Effector memory CD4-positive, alpha-beta T cell (primary cell): Measurements from ENCODE around the gene VGLL4.

Experiments used
- DNase-seq, 3 donors: peaks; one replicate each; pipeline ENCODE4 v3.0.0-alpha.2; 2020
- H3K27ac ChIP-seq: 2 replicates; pipeline ENCODE4 v1.7.0; 2013; ENCODE audit warnings: mild to moderate bottlenecking, low read length, moderate library complexity; ENCODE audit not compliant: insufficient read depth, poor library complexity, severe bottlenecking
- H3K27me3 ChIP-seq: replicated peaks from 2 replicates; pipeline ENCODE4 v1.7.0; 2013; ENCODE audit warnings: mild to moderate bottlenecking, low read length; ENCODE audit not compliant: insufficient read depth, control insufficient read depth, poor library complexity, severe bottlenecking
- H3K36me3 ChIP-seq: 2 replicates; pipeline ENCODE4 v1.7.0; 2013; ENCODE audit warnings: mild to moderate bottlenecking, low read length, moderate library complexity; ENCODE audit not compliant: control insufficient read depth, insufficient read depth
- H3K4me1 ChIP-seq: 2 replicates; pipeline ENCODE4 v1.7.0; 2013; ENCODE audit warnings: low read length, mild to moderate bottlenecking; ENCODE audit not compliant: control insufficient read depth, insufficient read depth, poor library complexity, severe bottlenecking
- H3K4me3 ChIP-seq: 2 replicates; pipeline ENCODE4 v1.7.0; 2013; ENCODE audit warnings: low read length, low read depth, mild to moderate bottlenecking; ENCODE audit not compliant: insufficient read depth, poor library complexity, severe bottlenecking
- H3K9me3 ChIP-seq: 2 replicates; pipeline ENCODE4 v1.7.0; 2013; ENCODE audit warnings: mild to moderate bottlenecking, low read length, moderate library complexity; ENCODE audit not compliant: control insufficient read depth

Gene VGLL4

DNA sequence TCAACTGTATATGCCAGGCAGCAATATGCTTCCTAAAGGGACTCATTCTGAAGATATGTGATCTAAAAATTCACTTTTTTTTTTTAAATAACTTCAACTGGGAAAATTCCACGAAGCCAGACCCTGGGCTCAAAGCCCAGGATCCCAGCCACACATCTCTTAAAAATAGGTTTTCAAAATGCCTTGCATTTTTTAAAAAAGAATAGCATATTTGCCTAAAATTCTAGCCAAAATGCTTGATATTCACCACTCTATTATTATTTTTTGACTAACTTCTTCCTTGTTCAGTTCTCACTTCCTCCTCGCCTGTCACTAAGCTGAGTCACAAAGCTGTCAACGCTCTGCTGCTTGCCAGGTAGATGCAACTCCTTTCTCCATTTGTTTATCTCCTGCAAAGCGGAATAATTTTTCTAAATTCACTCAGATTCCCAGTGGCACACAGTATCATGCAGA is 28.0 kb upstream of the VGLL4 start:
- H3K36me3 ChIP-seq: no peaks in the 10 kb centered on the region
- H3K4me1 ChIP-seq: no peaks in the 10 kb centered on the region
- no peak overlapping the region for H3K27ac ChIP-seq
- no peak overlapping the region for H3K4me3 ChIP-seq
- H3K27me3 ChIP-seq: no peaks in the 10 kb centered on the region
- no peak for DNase-seq
- H3K9me3 ChIP-seq: no peaks in the 10 kb centered on the region

DNA sequence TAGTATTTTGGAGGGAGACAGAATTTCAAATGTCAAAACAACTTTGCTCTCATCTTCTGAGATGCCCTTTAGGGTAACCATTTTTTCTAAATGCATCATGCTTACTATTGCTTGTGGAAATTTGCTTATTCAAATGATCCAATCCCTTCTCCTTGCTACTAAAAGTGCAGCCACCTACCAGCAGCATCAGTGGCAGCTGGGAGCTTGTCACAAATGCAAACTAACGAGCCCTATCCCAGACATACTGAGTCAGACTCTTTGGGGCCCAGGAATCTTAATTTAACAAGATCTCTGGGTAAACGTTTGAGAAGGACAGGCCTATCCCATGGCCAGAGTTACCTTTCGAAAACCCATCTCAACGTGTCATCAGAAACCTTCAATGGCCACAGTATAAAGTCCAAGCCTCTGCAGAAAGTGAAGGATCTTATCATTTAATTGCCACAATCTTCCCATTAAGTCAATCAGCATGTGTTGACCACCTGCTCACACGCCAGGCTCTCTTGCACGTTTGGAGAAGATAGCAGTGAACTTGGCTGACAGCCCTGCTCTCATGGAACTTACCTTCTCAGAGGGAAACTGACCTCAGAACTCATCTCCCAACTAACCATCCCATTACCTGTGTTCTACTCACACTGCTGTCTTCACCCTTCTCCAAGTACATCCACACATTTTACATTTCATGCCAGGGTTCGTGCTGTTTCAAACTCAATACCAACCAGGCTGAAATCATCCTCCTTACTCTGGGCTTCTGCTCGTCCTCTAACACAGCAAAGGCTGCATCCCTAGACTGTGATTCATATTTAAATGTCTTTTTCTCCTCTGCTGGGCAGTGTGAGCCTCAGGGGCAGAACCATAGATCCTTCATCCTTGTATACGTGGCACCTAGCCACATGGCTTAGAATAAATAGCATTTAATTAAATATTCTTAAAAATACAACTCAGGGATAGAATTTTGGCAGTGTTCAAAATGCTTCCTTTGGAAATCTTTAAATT is 24.8 kb upstream of the VGLL4 start:
- no peak for DNase-seq
- no peaks in the 10 kb centered on the region for H3K9me3 ChIP-seq
- no peak overlapping the region for H3K4me3 ChIP-seq
- H3K36me3 ChIP-seq: no peaks in the 10 kb centered on the region
- H3K4me1 ChIP-seq: no peaks in the 10 kb centered on the region
- H3K27me3 ChIP-seq: no peaks in the 10 kb centered on the region
- no peak overlapping the region for H3K27ac ChIP-seq

DNA sequence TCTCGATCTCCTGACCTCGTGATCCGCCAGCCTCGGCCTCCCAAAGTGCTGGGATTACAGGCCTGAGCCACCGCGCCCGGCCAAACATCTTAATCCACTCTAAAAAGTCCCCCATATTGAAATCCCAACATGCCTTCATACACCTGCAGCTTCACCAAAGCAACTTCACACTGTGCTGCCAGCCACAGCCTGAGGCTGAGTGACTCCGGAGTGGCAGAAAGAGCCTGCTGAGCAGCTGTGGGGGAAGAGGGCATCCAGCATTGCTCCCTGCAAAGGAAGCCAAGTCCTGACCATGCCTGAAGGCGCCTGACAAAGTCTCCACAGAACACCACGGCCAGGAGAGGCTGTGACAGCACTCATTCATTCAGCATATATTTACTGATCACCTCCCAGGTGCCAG is 21.6 kb upstream of the VGLL4 start:
- H3K27ac ChIP-seq: no peak overlapping the region
- no peak for DNase-seq
- H3K9me3 ChIP-seq: no peaks in the 10 kb centered on the region
- H3K36me3 ChIP-seq: no peaks in the 10 kb centered on the region
- no peaks in the 10 kb centered on the region for H3K4me1 ChIP-seq
- H3K4me3 ChIP-seq: no peak overlapping the region
- H3K27me3 ChIP-seq: no peaks in the 10 kb centered on the region

GRCh38 chr3:11662392-11662990 is 18.8 kb upstream of the VGLL4 start:
- Histone ChIP-seq H3K36me3 (no peaks in the 10 kb centered on the region), H3K4me1 (no peaks in the 10 kb centered on the region), H3K27me3 (no peaks in the 10 kb centered on the region), H3K9me3 (no peaks in the 10 kb centered on the region), H3K27ac (no peak overlapping the region), H3K4me3 (no peak overlapping the region)
- DNase-seq: no peak

DNA sequence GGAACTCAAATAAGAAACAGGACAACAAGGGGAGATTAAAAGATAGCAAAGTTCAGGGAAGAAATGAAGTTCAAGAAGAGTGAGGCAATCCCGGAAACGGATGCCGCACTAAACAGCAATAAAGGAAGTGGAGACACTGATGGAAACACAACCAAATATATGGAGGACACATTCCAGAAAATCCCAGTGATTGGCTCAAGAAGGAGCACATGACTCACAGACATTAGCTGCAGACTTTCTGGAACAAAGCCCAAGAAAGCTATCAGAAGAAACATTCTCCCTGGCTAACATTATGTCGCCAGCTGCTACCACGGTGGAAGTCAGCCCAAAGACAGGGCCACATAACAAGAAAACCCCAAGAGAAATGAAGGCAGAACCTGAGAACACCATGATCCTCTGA is 18.1 kb upstream of the VGLL4 start:
- DNase-seq: no peak
- no peak overlapping the region for H3K4me3 ChIP-seq
- H3K36me3 ChIP-seq: no peaks in the 10 kb centered on the region
- no peaks in the 10 kb centered on the region for H3K27me3 ChIP-seq
- no peak overlapping the region for H3K27ac ChIP-seq
- no peaks in the 10 kb centered on the region for H3K4me1 ChIP-seq
- no peaks in the 10 kb centered on the region for H3K9me3 ChIP-seq

DNA sequence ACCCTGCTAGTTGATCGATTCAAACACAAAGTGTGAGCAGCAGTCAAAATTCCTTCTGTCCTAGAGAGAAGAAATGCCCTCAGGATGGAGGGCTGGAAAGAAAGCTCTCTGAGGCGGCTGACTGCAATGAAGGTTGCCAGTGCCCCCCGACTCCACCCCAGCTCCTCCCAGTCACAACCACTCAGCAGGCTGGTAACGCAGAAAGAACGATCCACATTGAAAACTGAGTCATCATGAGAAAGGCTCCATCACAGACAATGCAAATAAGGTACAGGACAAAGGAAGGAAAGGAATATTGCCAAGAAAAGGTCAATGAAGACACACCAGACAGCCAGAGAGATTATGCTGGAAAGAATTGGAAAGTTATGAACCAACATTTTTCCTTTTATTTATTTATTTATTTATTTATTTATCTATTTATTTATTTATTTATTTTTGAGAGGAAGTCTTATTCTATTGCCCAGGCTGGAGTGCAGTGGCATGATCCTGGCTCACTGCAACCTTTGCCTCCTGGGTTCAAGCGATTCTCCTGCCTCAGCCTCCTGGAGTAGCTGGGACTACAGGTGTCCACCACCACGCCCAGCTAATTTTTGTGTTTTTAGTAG is 17.4 kb upstream of the VGLL4 start:
- H3K27me3 ChIP-seq: no peaks in the 10 kb centered on the region
- H3K27ac ChIP-seq: no peak overlapping the region
- no peak overlapping the region for H3K4me3 ChIP-seq
- no peaks in the 10 kb centered on the region for H3K9me3 ChIP-seq
- no peaks in the 10 kb centered on the region for H3K36me3 ChIP-seq
- no peaks in the 10 kb centered on the region for H3K4me1 ChIP-seq
- no peak for DNase-seq

- H3K27me3 ChIP-seq: no peaks in the 10 kb centered on the region
- no peak overlapping the region for H3K27ac ChIP-seq
- DNase-seq: no peak
- no peaks in the 10 kb centered on the region for H3K4me1 ChIP-seq
- H3K9me3 ChIP-seq: no peaks in the 10 kb centered on the region
- H3K4me3 ChIP-seq: no peak overlapping the region
- H3K36me3 ChIP-seq: no peaks in the 10 kb centered on the region
Measured at GRCh38 chr3:11660242-11660641, 16.5 kb upstream of the VGLL4 start.

- no peak for DNase-seq
- H3K9me3 ChIP-seq: no peaks in the 10 kb centered on the region
- H3K27me3 ChIP-seq: no peaks in the 10 kb centered on the region
- no peaks in the 10 kb centered on the region for H3K36me3 ChIP-seq
- H3K4me3 ChIP-seq: no peak overlapping the region
- no peak overlapping the region for H3K27ac ChIP-seq
- no peaks in the 10 kb centered on the region for H3K4me1 ChIP-seq
Measured at GRCh38 chr3:11658180-11658579, 14.5 kb upstream of the VGLL4 start.

DNA sequence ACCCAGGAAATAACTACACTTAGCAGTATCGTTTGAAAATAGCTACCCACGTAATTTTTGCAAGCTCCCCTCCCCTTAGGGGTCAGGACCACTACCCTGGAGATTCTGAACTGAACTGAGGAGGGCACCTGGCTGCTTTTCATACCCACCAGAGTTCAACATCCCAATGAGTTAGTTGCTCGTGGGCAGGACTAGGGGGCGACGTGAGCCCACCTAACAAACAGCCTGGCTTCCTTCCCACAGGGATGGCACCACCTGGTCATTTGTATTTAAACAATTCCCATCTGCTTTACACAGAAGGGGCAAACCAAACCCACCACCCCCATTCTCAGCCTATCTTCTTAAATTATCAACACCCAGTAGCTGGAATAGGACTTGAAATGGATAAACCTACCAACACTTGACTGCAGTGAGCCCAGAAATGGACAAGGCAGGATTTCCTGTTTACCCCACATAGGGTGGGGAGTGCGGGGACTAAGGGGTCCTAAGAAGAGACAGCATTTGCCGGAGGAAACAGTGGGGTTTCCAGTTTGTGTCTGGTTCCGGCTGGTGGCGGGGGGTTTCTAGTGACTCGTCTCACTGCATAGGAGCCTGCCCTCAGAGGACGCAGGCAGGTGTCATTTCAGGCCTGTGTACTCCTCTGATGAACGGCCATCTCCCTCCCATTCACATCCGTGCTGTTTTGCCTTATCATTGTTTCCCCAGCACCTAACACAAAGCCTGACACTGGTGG is 11.6 kb upstream of the VGLL4 start:
- DNase-seq: no peak
- Histone ChIP-seq H3K4me1 (no peaks in the 10 kb centered on the region), H3K4me3 (no peak overlapping the region), H3K27me3 (no peaks in the 10 kb centered on the region), H3K36me3 (no peaks in the 10 kb centered on the region), H3K27ac (no peak overlapping the region), H3K9me3 (no peaks in the 10 kb centered on the region)
